H1 (cell line): ENCODE results near the gene YAP1. TPM values are rescaled to one million over a fixed set of nuclear protein-coding genes. Genes with fewer than 3 reads are reported as not detected.

Source experiments
- CTCF ChIA-PET: fragments of 300-600 bp; sonication (Branson Sonifier 250); formaldehyde crosslinking; loops from one replicate; lab custom pipeline; 2021; ENCODE audit not compliant: partially characterized antibody; lab: Charles Lee
- POLR2A ChIA-PET: fragments of 300-600 bp; sonication (Branson Sonifier 250); formaldehyde crosslinking; loops from one replicate; lab custom pipeline; 2021; ENCODE audit warnings: inconsistent platforms; ENCODE audit not compliant: partially characterized antibody; lab: Charles Lee
- DNase-seq, 2 experiments: peaks; one replicate each; pipeline versions ENCODE4 v3.0.0 to v3.0.0-alpha.2; 2010 to 2022; ENCODE audit warnings: low spot score in 2 of 2, low read depth in 1 of 2, mixed read lengths in 1 of 2
- FAIRE-seq: peaks from 2 replicates; lab custom pipeline; 2011; peaks lifted over from hg19 to GRCh38; lab: Jason Lieb, UNC
- H2AFZ ChIP-seq: 2 replicates; pipeline ENCODE4 v1.8.1; 2012; ENCODE audit warnings: low read length, inconsistent platforms
- H2AK5ac ChIP-seq: 2 replicates; pipeline ENCODE4 v1.6.1; 2013; ENCODE audit warnings: low read depth, low read length
- H2BK120ac ChIP-seq: replicated peaks from 2 replicates; pipeline ENCODE3; 2013; ENCODE audit warnings: low read depth, low read length, inconsistent platforms
- H2BK12ac ChIP-seq: 2 replicates; pipeline ENCODE4 v1.6.1; 2013; ENCODE audit warnings: low read depth, low read length
- H2BK15ac ChIP-seq: 2 replicates; pipeline ENCODE4 v1.6.1; 2013; ENCODE audit warnings: low read length
- H2BK20ac ChIP-seq: 2 replicates; pipeline ENCODE4 v1.6.1; 2013; ENCODE audit warnings: low read length
- H2BK5ac ChIP-seq: 2 replicates; pipeline ENCODE4 v1.6.1; 2013; ENCODE audit warnings: low read depth, low read length
- H3K14ac ChIP-seq: 2 replicates; pipeline ENCODE4 v1.6.1; 2013; ENCODE audit warnings: inconsistent platforms; ENCODE audit not compliant: insufficient read length
- H3K18ac ChIP-seq: 2 replicates; pipeline ENCODE4 v1.6.1; 2013; ENCODE audit warnings: low read length; ENCODE audit errors: extremely low read depth
- H3K23ac ChIP-seq: 2 replicates; pipeline ENCODE4 v1.6.1; 2013; ENCODE audit warnings: inconsistent platforms; ENCODE audit not compliant: insufficient read length
- H3K23me2 ChIP-seq: 2 replicates; pipeline ENCODE4 v1.6.1; 2013; ENCODE audit warnings: low read depth, low read length
- H3K27ac ChIP-seq: 2 replicates; pipeline ENCODE4 v1.6.1; 2011; ENCODE audit warnings: low read depth, low read length, inconsistent platforms
- H3K27me3 ChIP-seq, 4 experiments: replicated peaks in 1 of 4; 1 replicate in 1 of 4; 2 replicates in 3 of 4; pipeline versions ENCODE4 v1.6.1 to v1.8.1; 2011 to 2013; ENCODE audit warnings: low read length in 3 of 4, mild to moderate bottlenecking in 3 of 4, inconsistent platforms in 2 of 4, mixed read lengths in 2 of 4, moderate library complexity in 1 of 4; ENCODE audit not compliant: control insufficient read depth in 3 of 4, insufficient read depth in 3 of 4; ENCODE audit errors: extremely low read depth in 1 of 4
- H3K36me3 ChIP-seq, 4 experiments: 2 replicates each; pipeline versions ENCODE4 v1.6.1 to v1.8.1; 2011 to 2013; ENCODE audit warnings: mild to moderate bottlenecking in 4 of 4, low read length in 3 of 4, moderate library complexity in 2 of 4, control low read depth in 1 of 4, inconsistent platforms in 1 of 4; ENCODE audit not compliant: insufficient read depth in 4 of 4, control insufficient read depth in 2 of 4
- H3K4ac ChIP-seq: replicated peaks from 2 replicates; pipeline ENCODE3; 2013; ENCODE audit warnings: low read length, low read depth, mixed read lengths, inconsistent platforms; ENCODE audit not compliant: insufficient read length
- H3K4me1 ChIP-seq, 4 experiments: replicated peaks in 1 of 4; 1 replicate in 1 of 4; 2 replicates in 3 of 4; pipeline versions ENCODE4 v1.6.1 to v1.8.1; 2011 to 2013; ENCODE audit warnings: low read length in 3 of 4, inconsistent platforms in 2 of 4, mixed read lengths in 1 of 4; ENCODE audit not compliant: insufficient read depth in 4 of 4, control insufficient read depth in 3 of 4
- H3K4me2 ChIP-seq, 2 experiments: 2 replicates each; pipeline versions ENCODE4 v1.6.1 to v1.8.1; 2011 to 2013; ENCODE audit warnings: low read depth in 2 of 2, low read length in 2 of 2, control low read depth in 1 of 2, inconsistent platforms in 1 of 2, mild to moderate bottlenecking in 1 of 2; ENCODE audit not compliant: insufficient read depth in 1 of 2
- H3K4me3 ChIP-seq, 4 experiments: fragments of 200-600, 300-600 bp in 1 of 4; sonication (generic), shearing (Covaris generic), sonication (Bioruptor Twin) in 1 of 4; 2 replicates each; pipeline versions ENCODE4 v1.5.1 to v1.8.1; 2011 to 2016; ENCODE audit warnings: low read length in 4 of 4, low read depth in 3 of 4, control low read depth in 2 of 4, inconsistent platforms in 2 of 4, mild to moderate bottlenecking in 2 of 4, mixed read lengths in 1 of 4, moderate library complexity in 1 of 4; ENCODE audit not compliant: insufficient read depth in 2 of 4; ENCODE audit errors: extremely low read depth in 1 of 4
- H3K56ac ChIP-seq: replicated peaks from 2 replicates; pipeline ENCODE3; 2013; ENCODE audit warnings: low read depth, mild to moderate bottlenecking, mixed read lengths, low read length, inconsistent platforms; ENCODE audit not compliant: insufficient read length
- H3K79me1 ChIP-seq: 2 replicates; pipeline ENCODE4 v1.6.1; 2013; ENCODE audit warnings: low read depth, low read length, control low read depth
- H3K79me2 ChIP-seq, 2 experiments: 2 replicates each; pipeline versions ENCODE4 v1.6.1 to v1.8.1; 2012 to 2013; ENCODE audit warnings: low read length in 2 of 2, mild to moderate bottlenecking in 2 of 2, inconsistent platforms in 1 of 2; ENCODE audit not compliant: insufficient read depth in 2 of 2, control insufficient read depth in 1 of 2
- H3K9ac ChIP-seq, 4 experiments: replicated peaks in 1 of 4; 1 replicate in 1 of 4; 2 replicates in 3 of 4; pipeline versions ENCODE4 v1.6.1 to v1.8.1; 2011 to 2013; ENCODE audit warnings: low read depth in 3 of 4, low read length in 3 of 4, control low read depth in 2 of 4, mild to moderate bottlenecking in 2 of 4, moderate library complexity in 2 of 4, inconsistent platforms in 1 of 4; ENCODE audit errors: extremely low read depth in 1 of 4
- H3K9me3 ChIP-seq, 2 experiments: 2 replicates each; pipeline versions ENCODE4 v1.6.1 to v1.8.1; 2012 to 2013; ENCODE audit warnings: mild to moderate bottlenecking in 2 of 2, moderate library complexity in 2 of 2, control low read depth in 1 of 2, inconsistent platforms in 1 of 2, low read depth in 1 of 2, low read length in 1 of 2, mixed read lengths in 1 of 2; ENCODE audit not compliant: insufficient read depth in 2 of 2
- H4K20me1 ChIP-seq, 2 experiments: replicated peaks in 1 of 2; 2 replicates each; pipeline versions ENCODE3 to v1.8.1; 2011 to 2013; ENCODE audit warnings: inconsistent platforms in 2 of 2, low read length in 2 of 2, mild to moderate bottlenecking in 1 of 2; ENCODE audit not compliant: insufficient read depth in 2 of 2, control insufficient read depth in 1 of 2
- H4K5ac ChIP-seq: 2 replicates; pipeline ENCODE4 v1.6.1; 2013; ENCODE audit warnings: low read length, low read depth, mixed read lengths, inconsistent platforms; ENCODE audit not compliant: insufficient read length
- H4K8ac ChIP-seq: 2 replicates; pipeline ENCODE4 v1.8.0; 2013; ENCODE audit warnings: mild to moderate bottlenecking, moderate library complexity, low read length, inconsistent platforms; ENCODE audit not compliant: insufficient read depth; ENCODE audit errors: extremely low read depth
- H4K91ac ChIP-seq: replicated peaks from 2 replicates; pipeline ENCODE3; 2013; ENCODE audit warnings: low read length, mixed read lengths, inconsistent platforms; ENCODE audit not compliant: insufficient read length
- EP300 ChIP-seq, 2 experiments: IDR thresholded peaks; 1 replicate in 1 of 2; 2 replicates in 1 of 2; pipeline ENCODE4 v1.6.1; 2011 to 2012; ENCODE audit warnings: low read depth in 2 of 2, low read length in 2 of 2, mild to moderate bottlenecking in 2 of 2, borderline replicate concordance in 1 of 2, inconsistent platforms in 1 of 2, moderate library complexity in 1 of 2
- JUN ChIP-seq: IDR thresholded peaks from 2 replicates; pipeline ENCODE4 v1.6.1; 2011; ENCODE audit warnings: low read depth, mild to moderate bottlenecking, improper control_type of control experiment, low read length
- PHF8 ChIP-seq: fragments of 200-600 bp; sonication (generic); conservative IDR thresholded peaks from 2 replicates; pipeline ENCODE4 v1.7.1; 2012; ENCODE audit warnings: low read depth, mild to moderate bottlenecking, inconsistent platforms, low read length, moderate library complexity
- RAD21 ChIP-seq, 2 experiments: IDR thresholded peaks in 1 of 2; conservative IDR thresholded peaks in 1 of 2; 2 replicates each; pipeline ENCODE4 v1.6.1; 2011; ENCODE audit warnings: low read depth in 2 of 2, low read length in 2 of 2, improper control_type of control experiment in 1 of 2, inconsistent platforms in 1 of 2, mild to moderate bottlenecking in 1 of 2, moderate library complexity in 1 of 2
- RBBP5 ChIP-seq: IDR thresholded peaks from 2 replicates; pipeline ENCODE4 v1.7.1; 2012; ENCODE audit warnings: low read depth, mild to moderate bottlenecking, inconsistent platforms, low read length, moderate library complexity, borderline replicate concordance
- SIX5 ChIP-seq: IDR thresholded peaks from 2 replicates; pipeline ENCODE4 v1.6.1; 2011; ENCODE audit warnings: mild to moderate bottlenecking, low read depth, low read length
- TEAD4 ChIP-seq: IDR thresholded peaks from 2 replicates; pipeline ENCODE4 v1.6.1; 2012; ENCODE audit warnings: low read depth, low read length, inconsistent platforms, mixed read lengths
- ZNF274 ChIP-seq: IDR thresholded peaks from 2 replicates; pipeline ENCODE4 v1.7.0; 2012; ENCODE audit warnings: low read length, borderline replicate concordance; ENCODE audit errors: extremely low read depth
- polyA plus RNA-seq, 7 experiments: library from polyadenylated mRNA; depleted of rRNA in 3 of 7; stranded (reverse) in 5 of 7; unstranded in 2 of 7; fragments of >200 nt in 5 of 7; fragments of 200-250 nt in 2 of 7; gene quantifications; 1 replicate in 5 of 7; 2 replicates in 1 of 7; 4 replicates in 1 of 7; pipeline versions ENCODE4 v1.2.1 to v1.2.3, GENCODE V29; 2011 to 2013; ENCODE audit warnings: missing spikeins in 2 of 7, mixed read lengths in 2 of 7
- total RNA-seq: library from RNA; stranded (reverse); fragmentation: NEBNext Ultra II Directional; extraction: Animal tissue kit (Norgen Biotek cat#: 25700); gene quantifications from 2 replicates; pipeline ENCODE4 v1.2.1, GENCODE V29; 2021

The YAP1 gene
- total and polyA plus RNA-seq, 2 of the 8 experiments (the other 6 are each of a cell fraction or from before 2014, with no cell fraction given), result 62.0 to 108 TPM

- Histone ChIP-seq H3K56ac (no peak overlapping the region), H2BK120ac (no peak overlapping the region), H2AFZ (no peak overlapping the region), H2AK5ac (no peak overlapping the region), H2BK12ac (no peak overlapping the region), H4K5ac (no peak overlapping the region), H3K4me2 (no peak overlapping the region), H4K8ac (no peak overlapping the region), H3K4me1 (peaks cover 0 to 4% (median 3%) of the 10 kb centered on the region in 4 experiments), H3K18ac (no peak overlapping the region), H4K91ac (no peak overlapping the region), H2BK5ac (no peak overlapping the region), H3K4me3 (no peak overlapping the region), H3K27me3 (no peaks in the 10 kb centered on the region), H3K23me2 (no peaks in the 10 kb centered on the region), H3K9me3 (no peaks in the 10 kb centered on the region), H3K4ac (no peak overlapping the region), H3K14ac (no peak overlapping the region), H3K36me3 (peaks cover 0 to 3% (median 0%) of the 10 kb centered on the region in 4 experiments; a peak in 1 of 8 replicates), H3K79me2 (no peaks in the 10 kb centered on the region), H2BK20ac (no peak overlapping the region), H4K20me1 (no peaks in the 10 kb centered on the region), H3K9ac (no peak overlapping the region), H3K27ac (no peak overlapping the region), H3K79me1 (no peaks in the 10 kb centered on the region), H3K23ac (no peak overlapping the region), H2BK15ac (no peak overlapping the region)
- TF ChIP-seq ZNF274 (no peak), RAD21 (IDR thresholded peaks at IDR 0.05 in 1 of 2, conservative IDR thresholded peaks at IDR 0.05 in 1 of 2; ENCODE audit: low read depth in 2 of 2, low read length in 2 of 2) (no peak), EP300 (IDR thresholded peaks at IDR 0.05; ENCODE audit: borderline replicate concordance in 1 of 2, low read depth in 2 of 2, low read length in 2 of 2) (no peak), TEAD4 (no peak), JUN (no peak), PHF8 (no peak), RBBP5 (no peak), SIX5 (no peak)
- ChIA-PET POLR2A (no interaction called here), CTCF (interaction anchor here (1.0 kb wide), 1 partner anchor 15 kb away, joined by 4 read pairs; no protein-coding TSS in a partner anchor)
- FAIRE-seq, result no peak
- DNase-seq, result no peak
Measured at GRCh38 chr11:102238391-102238821, 128.2 kb downstream of the YAP1 start.
